Measurements from ENCODE around the gene CPNE1.
A peak's percentile ranks its signal among the peaks of the same experiment; 100 is the strongest.
"Not testable (repeated sequence)": the region's sequence is repeated elsewhere in the genome, so short reads cannot be mapped to it uniquely, and the experiment has no call there.

Gene CPNE1

GRCh38 chr20:35702051-35702823 is 37.5 kb upstream of the CPNE1 start:
- Histone ChIP-seq H3K36me3 (replicated peaks) (peaks cover 66% of the 10 kb centered on the region), H3K9me3 (no peaks in the 10 kb centered on the region), H3K4me1 (peaks cover 13% of the 10 kb centered on the region), H3K27me3 (ENCODE audit: low read depth) (no peaks in the 10 kb centered on the region), H3K4me3 (no peak overlapping the region)
- in situ Hi-C loops (cut with MboI; ENCODE audit: low sequenced_read_pairs) = no loop called here
- DNase-seq (ENCODE audit: low spot score in 2 of 2) = no peak

- Histone ChIP-seq H3K4me1 (peaks cover 13% of the 10 kb centered on the region), H3K27me3 (ENCODE audit: low read depth) (no peaks in the 10 kb centered on the region), H3K4me3 (peak overlapping the region; percentile 81), H3K36me3 (replicated peaks) (peaks cover 52% of the 10 kb centered on the region), H3K9me3 (no peaks in the 10 kb centered on the region)
- in situ Hi-C loops (cut with MboI; ENCODE audit: low sequenced_read_pairs) = no loop called here
- DNase-seq (ENCODE audit: low spot score in 2 of 2) = peak in 1 of 2 experiments; percentile 24
Observed at GRCh38 chr20:35700625-35701148, 36.0 kb upstream of the CPNE1 start.

DNA sequence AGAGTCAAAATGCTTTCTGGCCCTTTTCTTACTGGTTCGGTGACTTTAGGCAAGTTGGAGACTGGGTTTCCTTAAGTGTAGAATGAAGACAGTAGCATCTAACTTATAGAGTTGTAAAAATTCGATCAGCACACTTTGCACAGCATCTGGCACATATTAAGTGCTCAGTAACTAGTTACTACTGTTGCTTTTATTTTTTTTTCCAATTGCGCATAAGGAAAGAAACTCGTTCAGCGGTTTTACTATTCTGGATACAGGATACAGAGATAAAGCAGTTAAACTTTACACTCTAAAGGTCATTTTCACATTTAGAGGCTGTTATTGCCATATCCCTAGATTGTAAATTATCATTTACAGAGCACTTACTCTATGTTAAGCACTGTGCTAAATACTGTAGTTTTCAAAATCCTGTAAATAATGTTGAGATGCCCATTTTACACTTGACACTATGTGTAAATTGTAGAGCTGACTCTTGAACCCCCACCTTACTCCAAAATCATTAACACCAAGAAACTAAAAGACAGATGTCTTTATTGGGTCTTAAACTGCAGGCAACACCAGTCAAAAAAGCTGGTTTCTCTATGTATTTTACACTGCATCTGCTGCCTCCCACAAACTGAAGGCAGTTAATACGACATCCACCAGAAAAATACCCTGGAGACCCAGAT is 35.4 kb upstream of the CPNE1 start:
- H3K4me1 ChIP-seq = peaks cover 13% of the 10 kb centered on the region
- peak overlapping the region; percentile 81 for H3K4me3 ChIP-seq
- DNase-seq (ENCODE audit: low spot score in 2 of 2) = no peak
- no peaks in the 10 kb centered on the region for H3K9me3 ChIP-seq
- no peaks in the 10 kb centered on the region for H3K27me3 ChIP-seq (ENCODE audit: low read depth)
- in situ Hi-C loops (cut with MboI; ENCODE audit: low sequenced_read_pairs) = no loop called here
- peaks cover 52% of the 10 kb centered on the region for H3K36me3 ChIP-seq (replicated peaks)

DNA sequence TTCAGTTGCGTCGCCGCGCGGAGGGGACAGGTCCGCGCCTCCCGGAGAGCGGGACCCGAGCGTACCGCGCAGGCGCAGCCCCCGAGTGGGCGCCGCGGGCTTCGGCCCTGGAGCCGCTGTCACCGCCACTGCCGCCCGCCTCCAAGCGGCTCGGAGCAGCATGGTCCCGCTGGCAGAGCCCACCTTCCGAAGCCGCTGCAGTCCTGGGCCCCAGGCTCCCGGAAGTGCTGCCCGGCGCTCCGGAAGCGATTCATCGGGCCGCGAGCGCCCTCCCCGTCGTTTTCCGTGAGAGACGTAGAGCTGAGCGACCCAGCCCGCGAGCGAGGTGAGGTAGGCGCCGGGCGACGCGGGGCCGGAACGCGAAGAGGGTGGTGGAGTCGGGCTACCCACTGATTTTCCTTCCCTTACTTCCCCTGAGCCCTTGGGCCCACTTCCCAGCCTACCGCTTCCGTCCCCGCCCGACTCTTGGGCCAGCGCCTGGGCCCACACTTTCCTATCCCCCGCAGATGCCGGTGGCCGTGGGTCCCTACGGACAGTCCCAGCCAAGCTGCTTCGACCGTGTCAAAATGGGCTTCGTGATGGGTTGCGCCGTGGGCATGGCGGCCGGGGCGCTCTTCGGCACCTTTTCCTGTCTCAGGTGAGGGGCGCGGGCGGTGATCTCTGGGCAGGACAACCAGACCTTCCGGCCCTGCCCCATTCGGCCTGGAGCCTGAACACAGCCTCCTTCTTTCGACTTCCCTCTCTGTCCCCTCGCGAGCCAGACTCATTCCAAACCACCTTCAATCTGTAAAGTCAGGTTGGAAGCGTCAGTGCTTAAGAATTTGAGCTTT is 34.6 kb upstream of the CPNE1 start, which contains the start of the genes NFS1 and ROMO1:
Gene NFS1 (minus strand): TSS at position 226 of the 830 bp plus-strand sequence. CDS start 64 bp downstream, at position 162.
Gene ROMO1 (plus strand): TSS at position 279 of the 830 bp plus-strand sequence. CDS start 228 bp downstream, at position 507.
- in situ Hi-C loops (cut with MboI; ENCODE audit: low sequenced_read_pairs) = no loop called here
- DNase-seq (ENCODE audit: low spot score in 2 of 2) = peak; percentile 80 to 91

GRCh38 chr20:35698298-35699126 is 33.8 kb upstream of the CPNE1 start:
- in situ Hi-C loops (cut with MboI; ENCODE audit: low sequenced_read_pairs) = no loop called here
- H3K36me3 ChIP-seq (replicated peaks) = peaks cover 45% of the 10 kb centered on the region
- no peaks in the 10 kb centered on the region for H3K27me3 ChIP-seq (ENCODE audit: low read depth)

More for the DNA sequence above, 34.6 kb upstream of the CPNE1 start, which contains the start of the genes NFS1 and ROMO1:
- no peaks in the 10 kb centered on the region for H3K9me3 ChIP-seq
- H3K36me3 ChIP-seq (replicated peaks) = peaks cover 50% of the 10 kb centered on the region
- peak within 1 kb of the TSS; percentile 81 for H3K4me3 ChIP-seq
- H3K27me3 ChIP-seq (ENCODE audit: low read depth) = no peaks in the 10 kb centered on the region
- peaks cover 13% of the 10 kb centered on the region for H3K4me1 ChIP-seq

GRCh38 chr20:35697696-35698297 is 33.1 kb upstream of the CPNE1 start:
- DNase-seq (ENCODE audit: low spot score in 2 of 2) = no peak
- no peaks in the 10 kb centered on the region for H3K27me3 ChIP-seq (ENCODE audit: low read depth)
- in situ Hi-C loops (cut with MboI; ENCODE audit: low sequenced_read_pairs) = no loop called here
- peak overlapping the region; percentile 81 for H3K4me3 ChIP-seq
- no peaks in the 10 kb centered on the region for H3K9me3 ChIP-seq
- H3K36me3 ChIP-seq (replicated peaks) = peaks cover 38% of the 10 kb centered on the region
- peaks cover 13% of the 10 kb centered on the region for H3K4me1 ChIP-seq

More at GRCh38 chr20:35698298-35699126, 33.8 kb upstream of the CPNE1 start:
- Histone ChIP-seq H3K9me3 (no peaks in the 10 kb centered on the region), H3K4me3 (peak overlapping the region; percentile 81), H3K4me1 (peaks cover 13% of the 10 kb centered on the region)
- DNase-seq (ENCODE audit: low spot score in 2 of 2) = peak in 1 of 2 experiments; percentile 47

DNA sequence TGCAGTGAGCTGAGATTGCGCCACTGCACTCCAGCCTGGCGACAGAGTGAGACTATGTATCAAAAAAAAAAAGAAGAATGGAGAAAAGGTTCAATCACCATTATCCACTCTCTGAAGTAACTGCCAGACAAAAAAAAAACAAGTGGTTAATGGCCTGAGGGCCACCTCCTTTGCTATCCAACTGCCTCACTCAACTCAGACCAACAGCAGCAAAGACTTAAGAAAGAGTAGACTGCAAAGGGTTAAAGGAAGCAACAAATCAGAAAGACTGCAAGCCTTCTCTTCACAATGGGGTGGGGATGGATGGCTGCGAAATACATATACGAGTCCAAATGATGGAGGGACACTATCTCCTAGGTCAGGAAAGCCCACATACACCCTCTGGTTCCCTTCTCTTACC is 31.3 kb upstream of the CPNE1 start:
- Histone ChIP-seq H3K9me3 (no peaks in the 10 kb centered on the region), H3K27me3 (ENCODE audit: low read depth) (no peaks in the 10 kb centered on the region), H3K4me3 (no peak overlapping the region), H3K36me3 (replicated peaks) (peaks cover 22% of the 10 kb centered on the region), H3K4me1 (peaks cover 13% of the 10 kb centered on the region)
- DNase-seq (ENCODE audit: low spot score in 2 of 2) = no peak
- in situ Hi-C loops (cut with MboI; ENCODE audit: low sequenced_read_pairs) = no loop called here

DNA sequence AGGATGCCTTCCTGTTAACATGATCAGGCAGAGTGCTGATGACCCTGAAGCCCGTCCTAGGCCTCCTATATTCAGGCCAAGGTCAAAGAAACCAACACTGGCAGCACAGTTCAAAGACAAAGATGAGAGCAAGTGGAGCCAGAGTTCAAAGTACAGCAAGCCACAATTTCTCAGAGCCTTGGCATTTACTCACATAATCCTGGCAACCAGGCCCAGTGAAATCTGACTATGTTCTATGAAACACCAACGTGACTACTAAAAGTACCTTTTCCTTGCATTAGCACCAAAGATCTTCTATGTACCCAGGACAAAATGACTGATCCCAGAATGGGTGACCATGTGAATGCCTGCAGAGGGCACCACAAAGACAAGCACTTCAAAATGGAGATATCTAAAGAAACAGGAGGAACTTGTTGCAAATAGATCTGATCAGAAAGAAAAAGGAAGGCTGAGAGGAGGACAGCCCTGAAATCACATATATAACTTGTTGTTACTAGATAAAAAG is 30.6 kb upstream of the CPNE1 start:
- Histone ChIP-seq H3K9me3 (no peaks in the 10 kb centered on the region), H3K4me1 (peaks cover 6% of the 10 kb centered on the region), H3K27me3 (ENCODE audit: low read depth) (no peaks in the 10 kb centered on the region), H3K4me3 (no peak overlapping the region), H3K36me3 (replicated peaks) (peaks cover 21% of the 10 kb centered on the region)
- DNase-seq (ENCODE audit: low spot score in 2 of 2) = no peak
- in situ Hi-C loops (cut with MboI; ENCODE audit: low sequenced_read_pairs) = no loop called here

- in situ Hi-C loops (cut with MboI; ENCODE audit: low sequenced_read_pairs) = no loop called here
- Histone ChIP-seq H3K36me3 (replicated peaks) (peaks cover 31% of the 10 kb centered on the region), H3K4me1 (no peaks in the 10 kb centered on the region), H3K4me3 (no peak overlapping the region), H3K27me3 (ENCODE audit: low read depth) (no peaks in the 10 kb centered on the region), H3K9me3 (no peaks in the 10 kb centered on the region)
- DNase-seq (ENCODE audit: low spot score in 2 of 2) = no peak
Observed at GRCh38 chr20:35690265-35690664, 25.6 kb upstream of the CPNE1 start.

- H3K4me3 ChIP-seq; H3K9me3 ChIP-seq; H3K4me1 ChIP-seq; H3K27me3 ChIP-seq (ENCODE audit: low read depth); in situ Hi-C loops (cut with MboI; ENCODE audit: low sequenced_read_pairs): not testable (repeated sequence)
- H3K36me3 ChIP-seq (replicated peaks) = peaks cover 20% of the 10 kb centered on the region
- DNase-seq (ENCODE audit: low spot score in 2 of 2) = peak in 1 of 2 experiments; percentile 40
Observed at GRCh38 chr20:35686872-35687271, 22.2 kb upstream of the CPNE1 start.

GRCh38 chr20:35685368-35685767 is 20.7 kb upstream of the CPNE1 start:
- H3K9me3 ChIP-seq; H3K27me3 ChIP-seq (ENCODE audit: low read depth); in situ Hi-C loops (cut with MboI; ENCODE audit: low sequenced_read_pairs); H3K4me3 ChIP-seq; H3K4me1 ChIP-seq; DNase-seq (ENCODE audit: low spot score in 2 of 2): not testable (repeated sequence)
- H3K36me3 ChIP-seq (replicated peaks) = peaks cover 18% of the 10 kb centered on the region

- H3K27me3 ChIP-seq (ENCODE audit: low read depth) = no peaks in the 10 kb centered on the region
- H3K4me1 ChIP-seq = peaks cover 4% of the 10 kb centered on the region
- H3K9me3 ChIP-seq = no peaks in the 10 kb centered on the region
- DNase-seq (ENCODE audit: low spot score in 2 of 2) = no peak
- in situ Hi-C loops (cut with MboI; ENCODE audit: low sequenced_read_pairs) = no loop called here
- peaks cover 4% of the 10 kb centered on the region for H3K36me3 ChIP-seq (replicated peaks)
- H3K4me3 ChIP-seq = no peak overlapping the region
Observed at GRCh38 chr20:35681960-35682359, 17.3 kb upstream of the CPNE1 start.
